ENCODE results near the gene STAT4. TPM values are rescaled to one million over a fixed set of nuclear protein-coding genes. Genes with fewer than 3 reads are reported as not detected.
A peak's percentile ranks its signal among the peaks of the same experiment; 100 is the strongest.

The STAT4 gene
- polyA plus RNA-seq, 1 experiment: 1.5 TPM

DNA sequence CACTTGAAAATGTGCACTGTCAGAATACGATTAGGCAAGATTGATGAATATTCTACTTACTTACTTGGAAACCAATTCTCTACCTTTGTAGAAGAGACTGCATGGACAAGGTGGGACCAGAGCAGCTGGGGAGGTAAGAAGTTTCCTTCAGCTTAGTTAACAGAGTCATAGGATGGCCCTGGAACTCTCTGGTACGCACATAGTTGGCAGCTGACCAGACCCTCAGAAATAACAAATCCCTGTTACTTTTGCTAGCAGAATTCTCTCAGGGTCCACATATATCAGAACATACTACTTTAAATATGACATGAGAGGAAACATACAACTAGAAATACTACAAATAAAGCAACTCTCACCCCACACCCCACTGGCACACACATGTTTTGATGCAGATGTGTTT lies 112.1 kb downstream of the STAT4 start:
- no peak overlapping the region for H3K4me3 ChIP-seq (ENCODE audit: low read depth, low read length)
- TF ChIP-seq, protein P1, sequence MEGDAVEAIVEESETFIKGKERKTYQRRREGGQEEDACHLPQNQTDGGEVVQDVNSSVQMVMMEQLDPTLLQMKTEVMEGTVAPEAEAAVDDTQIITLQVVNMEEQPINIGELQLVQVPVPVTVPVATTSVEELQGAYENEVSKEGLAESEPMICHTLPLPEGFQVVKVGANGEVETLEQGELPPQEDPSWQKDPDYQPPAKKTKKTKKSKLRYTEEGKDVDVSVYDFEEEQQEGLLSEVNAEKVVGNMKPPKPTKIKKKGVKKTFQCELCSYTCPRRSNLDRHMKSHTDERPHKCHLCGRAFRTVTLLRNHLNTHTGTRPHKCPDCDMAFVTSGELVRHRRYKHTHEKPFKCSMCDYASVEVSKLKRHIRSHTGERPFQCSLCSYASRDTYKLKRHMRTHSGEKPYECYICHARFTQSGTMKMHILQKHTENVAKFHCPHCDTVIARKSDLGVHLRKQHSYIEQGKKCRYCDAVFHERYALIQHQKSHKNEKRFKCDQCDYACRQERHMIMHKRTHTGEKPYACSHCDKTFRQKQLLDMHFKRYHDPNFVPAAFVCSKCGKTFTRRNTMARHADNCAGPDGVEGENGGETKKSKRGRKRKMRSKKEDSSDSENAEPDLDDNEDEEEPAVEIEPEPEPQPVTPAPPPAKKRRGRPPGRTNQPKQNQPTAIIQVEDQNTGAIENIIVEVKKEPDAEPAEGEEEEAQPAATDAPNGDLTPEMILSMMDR (IDR thresholded peaks at IDR 0.05; ENCODE audit: insufficient read depth, low read depth, low read length): no peak
- DNase-seq (ENCODE audit: low read depth): no peak
- ChIA-PET POLR2A (no interaction called here), CTCF (interaction anchor here (1.0 to 1.9 kb wide), 4 partner anchors 10 to 123 kb away, joined by 3 to 8 read pairs (median 7); no protein-coding TSS in a partner anchor)
- no peaks in the 10 kb centered on the region for H3K27me3 ChIP-seq (ENCODE audit: control insufficient read depth, insufficient read depth, low read length)
- H3K36me3 ChIP-seq (ENCODE audit: control insufficient read depth, insufficient read depth, low read length): no peaks in the 10 kb centered on the region

DNA sequence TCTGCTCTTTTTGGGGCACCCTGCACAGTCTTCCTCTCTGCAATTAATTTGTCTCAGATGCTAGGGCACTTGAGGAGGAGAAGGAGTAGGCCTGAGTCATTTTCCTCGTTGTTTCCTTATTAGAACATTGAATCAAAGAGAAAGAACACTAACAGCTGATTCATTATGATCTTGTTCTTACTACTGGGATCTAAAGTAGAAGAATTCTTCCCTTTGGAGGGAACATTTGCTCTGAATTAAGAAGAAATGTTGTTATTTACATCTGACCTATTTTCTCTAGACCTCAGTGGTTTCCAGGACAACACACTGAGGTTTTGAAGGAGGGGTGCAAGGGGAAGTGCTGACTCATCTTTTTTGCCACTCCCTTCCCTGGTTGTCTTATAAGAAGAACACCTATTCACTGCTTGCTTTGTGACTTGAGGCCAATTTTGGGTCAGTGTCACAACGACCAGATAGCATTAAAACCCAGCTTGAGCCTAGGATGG lies 112.5 kb downstream of the STAT4 start:
- TF ChIP-seq, protein P1 (IDR thresholded peaks at IDR 0.05; ENCODE audit: insufficient read depth, low read depth, low read length): no peak
- DNase-seq (ENCODE audit: low read depth): peak; percentile 94
- POLR2A ChIA-PET: interaction anchor here (0.6 to 1.1 kb wide), 2 partner anchors 12 to 226 kb away, joined by 3 to 5 read pairs; no protein-coding TSS in a partner anchor
- CTCF ChIA-PET: interaction anchor here (1.3 to 1.9 kb wide), 4 partner anchors 9 to 117 kb away, joined by 3 to 8 read pairs (median 7); no protein-coding TSS in a partner anchor
- no peaks in the 10 kb centered on the region for H3K36me3 ChIP-seq (ENCODE audit: control insufficient read depth, insufficient read depth, low read length)
- H3K27me3 ChIP-seq (ENCODE audit: control insufficient read depth, insufficient read depth, low read length): no peaks in the 10 kb centered on the region
- no peak overlapping the region for H3K4me3 ChIP-seq (ENCODE audit: low read depth, low read length)

DNA sequence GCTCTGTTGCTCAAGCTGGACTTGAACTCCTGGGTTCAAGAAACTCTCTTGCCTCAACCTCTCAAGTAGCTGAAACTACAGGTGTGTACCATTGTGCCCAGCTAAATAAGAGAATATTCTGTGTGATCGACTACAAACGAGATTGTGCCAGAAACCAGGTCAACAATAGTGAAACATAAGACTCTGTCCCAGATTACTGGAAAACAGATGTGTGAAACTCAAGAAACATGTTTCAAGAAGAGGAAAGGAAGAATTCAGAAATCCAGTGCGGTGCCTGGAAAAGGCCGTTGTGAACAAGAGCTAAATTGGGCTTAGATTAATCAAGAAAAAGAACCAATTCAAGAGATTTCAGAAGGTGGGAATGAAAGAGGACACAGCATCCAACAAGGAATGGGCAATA lies 113.4 kb downstream of the STAT4 start:
- H3K4me3 ChIP-seq (ENCODE audit: low read depth, low read length): no peak overlapping the region
- H3K27me3 ChIP-seq (ENCODE audit: control insufficient read depth, insufficient read depth, low read length): no peaks in the 10 kb centered on the region
- no peak for DNase-seq (ENCODE audit: low read depth)
- ChIA-PET CTCF (interaction anchor here (0.7 to 1.9 kb wide), 5 partner anchors 11 to 682 kb away, joined by 3 to 8 read pairs (median 3); no protein-coding TSS in a partner anchor), POLR2A (interaction anchor here (1.1 kb wide), 1 partner anchor 13 kb away, joined by 5 read pairs; no protein-coding TSS in a partner anchor)
- TF ChIP-seq, protein P1 (IDR thresholded peaks at IDR 0.05; ENCODE audit: insufficient read depth, low read depth, low read length): no peak
- no peaks in the 10 kb centered on the region for H3K36me3 ChIP-seq (ENCODE audit: control insufficient read depth, insufficient read depth, low read length)

DNA sequence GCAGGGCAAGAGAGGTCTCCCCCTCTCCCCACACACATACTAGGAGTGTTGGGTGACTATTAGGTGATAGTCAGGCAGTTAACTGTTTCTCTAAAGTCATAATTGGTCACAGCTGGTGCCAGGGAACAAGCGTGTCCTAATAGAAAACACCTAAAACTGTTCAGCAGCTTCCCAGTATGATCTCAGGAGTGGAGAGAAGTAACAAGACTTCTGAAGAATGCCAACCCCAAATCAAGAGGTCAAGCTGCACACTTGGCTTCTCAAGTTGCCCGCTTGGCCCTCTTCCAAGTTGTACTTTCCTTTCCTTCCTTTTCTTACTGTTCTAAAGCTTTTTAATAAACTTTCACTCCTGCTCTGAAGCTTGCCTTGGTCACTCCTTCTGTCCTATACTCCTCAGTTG lies 114.4 kb downstream of the STAT4 start:
- POLR2A ChIA-PET: no interaction called here

More for the DNA sequence above, 114.4 kb downstream of the STAT4 start:
- CTCF ChIA-PET: interaction anchor here (1.2 to 1.7 kb wide), 2 partner anchors 56 to 119 kb away, joined by 3 to 7 read pairs; no protein-coding TSS in a partner anchor
- TF ChIP-seq, protein P1 (IDR thresholded peaks at IDR 0.05; ENCODE audit: insufficient read depth, low read depth, low read length): no peak
- no peaks in the 10 kb centered on the region for H3K27me3 ChIP-seq (ENCODE audit: control insufficient read depth, insufficient read depth, low read length)
- H3K36me3 ChIP-seq (ENCODE audit: control insufficient read depth, insufficient read depth, low read length): no peaks in the 10 kb centered on the region
- no peak for DNase-seq (ENCODE audit: low read depth)
- no peak overlapping the region for H3K4me3 ChIP-seq (ENCODE audit: low read depth, low read length)

Data from BJ (cell line).